HepG2 (cell line): Measurements from ENCODE around the gene VWA1. TPM values are rescaled to one million over a fixed set of nuclear protein-coding genes. Genes with fewer than 3 reads are reported as not detected.

Experiments used
- ATAC-seq: fragments of 200-7000 bp; cut with Tn5 transposase; 3 replicates; pipeline ENCODE4 v1.9.1; 2020; ENCODE audit warnings: mild to moderate bottlenecking, moderate library complexity
- BruUV-seq: library from RNA; stranded (reverse); fragments of 400-500 nt; replicated peaks from 2 replicates; lab custom pipeline; 2021; lab: Mats Ljungman, UMichigan
- CTCF ChIA-PET: fragments of 300-600 bp; formaldehyde crosslinking; extraction: SDS; loops from one replicate; lab custom pipeline; 2021; ENCODE audit warnings: low total read pairs, inconsistent platforms, low intra/inter-chr PET ratio; lab: Yijun Ruan, JAX
- POLR2A ChIA-PET: fragments of 350-600 bp; sonication (Branson Sonifier 250); formaldehyde crosslinking; loops from one replicate; lab custom pipeline; 2020; ENCODE audit warnings: antibody characterized with exemption, inconsistent platforms; lab: Yijun Ruan, JAX
- DNase-seq: peaks from one replicate; pipeline ENCODE4 v3.0.0-alpha.2; 2015; ENCODE audit warnings: low spot score
- FAIRE-seq: peaks from 3 replicates; lab custom pipeline; 2011; peaks lifted over from hg19 to GRCh38; lab: Jason Lieb, UNC
- H2AFZ ChIP-seq: one replicate; pipeline ENCODE4 v1.6.1; 2011; ENCODE audit warnings: low read length, inconsistent platforms
- H3K27ac ChIP-seq: fragments of 300-600 bp; 3 replicates; pipeline ENCODE4 v1.8.0; 2011; ENCODE audit warnings: mixed run types, mild to moderate bottlenecking, mixed read lengths, low read length, inconsistent platforms; ENCODE audit not compliant: insufficient read depth; ENCODE audit errors: extremely low read length
- H3K27me3 ChIP-seq, 2 experiments: fragments of 200-600 bp in 1 of 2; 2 replicates in 1 of 2; 3 replicates in 1 of 2; pipeline versions ENCODE4 v1.6.0 to v1.8.0; 2011; ENCODE audit warnings: low read length in 2 of 2, mild to moderate bottlenecking in 2 of 2, moderate library complexity in 2 of 2, inconsistent platforms in 1 of 2; ENCODE audit not compliant: insufficient read depth in 2 of 2, control insufficient read depth in 1 of 2
- H3K36me3 ChIP-seq, 2 experiments: fragments of 200-600 bp in 1 of 2; replicated peaks in 1 of 2; 2 replicates in 1 of 2; 3 replicates in 1 of 2; pipeline versions ENCODE4 v1.5.1 to v1.8.0; 2011; ENCODE audit warnings: low read length in 2 of 2, inconsistent platforms in 1 of 2; ENCODE audit not compliant: insufficient read depth in 2 of 2, control insufficient read depth in 1 of 2
- H3K4me1 ChIP-seq: 2 replicates; pipeline ENCODE4 v1.5.1; 2012; ENCODE audit warnings: low read length, inconsistent platforms; ENCODE audit not compliant: insufficient read depth
- H3K4me2 ChIP-seq: 2 replicates; pipeline ENCODE4 v1.6.0; 2011; ENCODE audit warnings: low read depth, low read length, inconsistent platforms
- H3K4me3 ChIP-seq, 3 experiments: fragments of 200-600 bp in 1 of 3; sonication (generic), shearing (Covaris generic) in 1 of 3; replicated peaks in 1 of 3; 2 replicates each; pipeline ENCODE4 v1.5.1; 2011 to 2016; ENCODE audit warnings: low read length in 3 of 3, inconsistent platforms in 2 of 3, low read depth in 2 of 3, mild to moderate bottlenecking in 2 of 3, control low read depth in 1 of 3, mixed read lengths in 1 of 3; ENCODE audit not compliant: insufficient read depth in 1 of 3
- H3K79me2 ChIP-seq: one replicate; pipeline ENCODE4 v1.6.1; 2011; ENCODE audit warnings: low read length, inconsistent platforms; ENCODE audit not compliant: insufficient read depth
- H3K9ac ChIP-seq: 2 replicates; pipeline ENCODE4 v1.6.0; 2011; ENCODE audit warnings: mild to moderate bottlenecking, low read depth, low read length, inconsistent platforms; ENCODE audit not compliant: insufficient read depth
- H3K9me3 ChIP-seq: 2 replicates; pipeline ENCODE4 v1.5.1; 2012; ENCODE audit warnings: mild to moderate bottlenecking, low read length
- H4K20me1 ChIP-seq: 2 replicates; pipeline ENCODE4 v1.6.0; 2011; ENCODE audit warnings: inconsistent platforms, mild to moderate bottlenecking, low read length, moderate library complexity; ENCODE audit not compliant: insufficient read depth
- ATF6 ChIP-seq: sonication (generic); formaldehyde crosslinking; conservative IDR thresholded peaks from 2 replicates; pipeline ENCODE4 v1.4.0; 2020; ENCODE audit warnings: missing genetic modification reagents
- ELK4 ChIP-seq: sonication (generic); formaldehyde crosslinking; IDR thresholded peaks from 2 replicates; pipeline ENCODE4 v1.9.0; 2021; ENCODE audit warnings: missing genetic modification reagents, borderline replicate concordance
- FOXA1 ChIP-seq, 2 experiments: fragments of 450-650 bp in 1 of 2; sonication (generic) in 1 of 2; formaldehyde crosslinking in 1 of 2; IDR thresholded peaks; 2 replicates each; pipeline versions ENCODE4 v1.4.0 to v1.6.1; 2016 to 2020; ENCODE audit warnings: missing genetic modification reagents in 1 of 2
- MYC ChIP-seq: sonication (generic); formaldehyde crosslinking; IDR thresholded peaks from 2 replicates; pipeline ENCODE4 v1.9.0; 2021; ENCODE audit warnings: missing genetic modification reagents, borderline replicate concordance
- NFATC3 ChIP-seq: sonication (generic); formaldehyde crosslinking; IDR thresholded peaks from 2 replicates; pipeline ENCODE4 v1.5.1; 2020; ENCODE audit warnings: mild to moderate bottlenecking, missing genetic modification reagents
- POGK ChIP-seq: sonication (generic); formaldehyde crosslinking; conservative IDR thresholded peaks from 2 replicates; pipeline ENCODE4 v1.8.0; 2022; ENCODE audit warnings: mild to moderate bottlenecking, moderate library complexity, missing genetic modification reagents
- SAP130 ChIP-seq: IDR thresholded peaks from 2 replicates; pipeline ENCODE4 v1.6.1; 2016; ENCODE audit warnings: low read depth
- SIN3A ChIP-seq: IDR thresholded peaks from 2 replicates; pipeline ENCODE4 v1.6.1; 2011; ENCODE audit warnings: low read depth, mild to moderate bottlenecking, control low read depth, low read length, borderline replicate concordance
- SRSF1 ChIP-seq: fragments of 200-400 bp; formaldehyde crosslinking; optimal IDR thresholded peaks from 2 replicates; pipeline ENCODE3; 2017; ENCODE audit warnings: mild to moderate bottlenecking, low read depth, low read length, moderate library complexity
- U2AF1 ChIP-seq: fragments of 200-400 bp; formaldehyde crosslinking; optimal IDR thresholded peaks from 2 replicates; pipeline ENCODE3; 2017; ENCODE audit warnings: mild to moderate bottlenecking, low read depth, low read length
- ZFP41 ChIP-seq: sonication (generic); formaldehyde crosslinking; IDR thresholded peaks from 2 replicates; pipeline ENCODE4 v1.4.0; 2020; ENCODE audit warnings: mild to moderate bottlenecking, missing genetic modification reagents, borderline replicate concordance
- ZFP90 ChIP-seq: sonication (generic); formaldehyde crosslinking; IDR thresholded peaks from 2 replicates; pipeline ENCODE4 v1.8.0; 2022; ENCODE audit warnings: missing genetic modification reagents, mild to moderate bottlenecking, inconsistent platforms, borderline replicate concordance
- ZNF232 ChIP-seq: sonication (generic); formaldehyde crosslinking; IDR thresholded peaks from 2 replicates; pipeline ENCODE4 v1.4.0; 2020; ENCODE audit warnings: missing genetic modification reagents, borderline replicate concordance
- ZNF503 ChIP-seq: sonication (generic); formaldehyde crosslinking; IDR thresholded peaks from 2 replicates; pipeline ENCODE4 v1.4.0; 2020; ENCODE audit warnings: missing genetic modification reagents
- WGBS: methylation state at CpG from one replicate; pipeline ENCODE4 v1.1.6; 2017; ENCODE audit warnings: low lambda C conversion rate; 5-methylcytosine and 5-hydroxymethylcytosine counted together
- in situ Hi-C: cut with HindIII; loops from 2 replicates; pipeline ENCODE4 v1.10.0; 2017; ENCODE audit warnings: low pct_unique_long_range_greater_than_20kb; ENCODE audit not compliant: extremely low pct_ligation_motif_present
- intact Hi-C: fragments of 100-400 bp; cut with micrococcal nuclease; formaldehyde crosslinking; loops from one replicate; pipeline ENCODE4 v1.10.0; 2022; ENCODE audit not compliant: unreplicated experiment
- polyA plus RNA-seq, 8 experiments: library from polyadenylated mRNA; depleted of rRNA in 3 of 8; stranded (reverse) in 7 of 8; unstranded in 1 of 8; fragments of >200 nt; fragmentation: Illumina TruSeq in 4 of 8; extraction: Trizol in 4 of 8; gene quantifications; 2 replicates each; pipeline versions ENCODE4 v1.2.1 to v1.2.3, GENCODE V29; 2011 to 2016; ENCODE audit warnings: low read depth in 4 of 8, missing spikeins in 1 of 8, mixed read lengths in 1 of 8; ENCODE audit not compliant: insufficient read depth in 1 of 8
- total RNA-seq, 5 experiments: library from RNA; depleted of rRNA; stranded (reverse); fragments of >200 nt; fragmentation: Illumina TruSeq; extraction: Trizol; gene quantifications; 2 replicates each; pipeline ENCODE4 v1.2.3, GENCODE V29; 2016; ENCODE audit warnings: low read depth in 1 of 5

Gene VWA1
- total and polyA plus RNA-seq, 2 of the 13 experiments (the other 11 are each of a cell fraction or from before 2014, with no cell fraction given), result 40.9 to 57.5 TPM

- 27% methylated on average over 17 of the region's 22 CpGs for WGBS
- in situ Hi-C loops (loop anchor here (5.0 kb wide), 1 partner anchor 36 kb away; the partner anchor contains the start of gene VWA1), intact Hi-C loops (no loop called here)
- peak overlapping the region; percentile 90 for H3K9ac ChIP-seq
- DNase-seq (peak; percentile 93), FAIRE-seq (peak; percentile 85), ATAC-seq (peak; percentile 81)
- peak overlapping the region; percentile 85 for H3K27ac ChIP-seq
- ChIA-PET CTCF (no interaction called here), POLR2A (interaction anchor here (0.7 to 12.4 kb wide), 13 partner anchors 13 to 111 kb away, joined by 3 to 355 read pairs (median 15); partner anchors contain the start of genes ANKRD65, ATAD3A, AURKAIP1 and DVL1)
- peaks cover 64% of the 10 kb centered on the region for H3K4me1 ChIP-seq
- H3K36me3 ChIP-seq, result peaks cover 11 to 41% of the 10 kb centered on the region in 2 experiments; a peak in 3 of 5 replicates
- peaks cover 52% of the 10 kb centered on the region for H3K79me2 ChIP-seq
- BruUV-seq, result TSS peak; percentile 65
- peak overlapping the region; percentile 94 for H3K4me2 ChIP-seq
- H3K27me3 ChIP-seq, result no peaks in the 10 kb centered on the region
- peaks cover 17% of the 10 kb centered on the region for H4K20me1 ChIP-seq
- H3K4me3 ChIP-seq, result peak overlapping the region; percentile 75 to 95 (median 89); a peak in 5 of 6 replicates
- no peaks in the 10 kb centered on the region for H3K9me3 ChIP-seq
- H2AFZ ChIP-seq, result no peak overlapping the region
- peak; percentile 55 for TF ChIP-seq SRSF1
- TF ChIP-seq U2AF1, result no peak
- peak; percentile 98 for TF ChIP-seq MYC (CRISPR knock-in tag)
- peak; percentile 74; the same call in 1 of the 2 replicates for TF ChIP-seq ATF6 (CRISPR knock-in tag)
- TF ChIP-seq ZFP90 (CRISPR knock-in tag), result peak; percentile 91
- no peak for TF ChIP-seq NFATC3
- TF ChIP-seq SIN3A, result peak; percentile 97
- TF ChIP-seq FOXA1 (IDR thresholded peaks at IDR 0.05), result peak; percentile 73
- TF ChIP-seq FOXA1 (CRISPR knock-in tag; IDR thresholded peaks at IDR 0.05), result peak; percentile 99
- peak; percentile 100 for TF ChIP-seq SAP130 (CRISPR knock-in tag)
- peak; percentile 88 for TF ChIP-seq POGK (CRISPR knock-in tag)
- TF ChIP-seq ELK4 (CRISPR knock-in tag), result no peak
- TF ChIP-seq ZNF503, result peak; percentile 84
- TF ChIP-seq ZNF232 (CRISPR knock-in tag), result peak; percentile 69; the same call in 1 of the 2 replicates
- no peak for TF ChIP-seq ZFP41 (CRISPR knock-in tag)
These were observed 34.7 kb upstream of the VWA1 start for GRCh38 chr1:1400576-1401456.
